ENCODE data around the gene VPS13D.
"Not testable (repeated sequence)": the region's sequence is repeated elsewhere in the genome, so short reads cannot be mapped to it uniquely, and the experiment has no call there.

VPS13D gene

DNA sequence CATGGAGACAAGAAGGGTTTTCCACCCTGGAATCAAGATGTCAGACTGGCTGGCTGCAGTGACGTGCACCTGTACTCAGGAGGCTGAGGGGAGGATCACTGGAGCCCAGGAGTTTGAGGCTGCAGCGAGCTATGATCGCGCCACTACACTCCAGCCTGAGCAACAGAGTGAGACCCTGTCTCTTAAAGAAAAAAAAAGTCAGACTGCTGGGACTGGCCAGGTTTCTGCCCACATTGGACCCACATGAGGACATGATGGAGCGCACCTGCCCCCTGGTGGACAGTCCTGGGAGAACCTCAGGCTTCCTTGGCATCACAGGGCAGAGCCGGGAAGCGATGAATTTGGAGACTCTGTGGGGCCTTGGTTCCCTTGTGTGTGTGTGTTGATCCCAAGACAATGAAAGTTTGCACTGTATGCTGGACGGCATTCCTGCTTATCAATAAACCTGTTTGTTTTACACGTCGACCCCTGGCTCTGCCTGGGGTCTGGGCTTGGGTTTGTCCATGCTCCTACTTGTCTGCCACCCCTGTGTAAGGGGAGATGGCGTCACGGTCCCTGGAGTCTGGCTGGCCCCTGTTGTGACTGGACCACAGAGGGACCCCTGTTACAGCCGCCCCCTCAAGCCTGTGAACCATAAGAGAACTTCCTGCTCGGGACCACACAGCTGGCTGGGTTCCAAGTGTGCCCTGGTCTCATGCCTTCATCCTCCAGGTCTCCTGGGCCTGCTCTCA lies 20.9 kb upstream of the VPS13D start:
- Histone ChIP-seq H3K27me3 (replicated peaks; ENCODE audit: control insufficient read depth, insufficient read depth, low read length, poor library complexity, severe bottlenecking) (no peaks in the 10 kb centered on the region), H3K4me3 (ENCODE audit: insufficient read depth, low read depth, low read length, poor library complexity, severe bottlenecking) (no peak overlapping the region), H3K36me3 (ENCODE audit: control insufficient read depth, insufficient read depth, low read length) (peaks cover 31% of the 10 kb centered on the region), H3K27ac (ENCODE audit: insufficient read depth, low read length, poor library complexity, severe bottlenecking) (peak overlapping the region; percentile 34), H3K9me3 (ENCODE audit: control insufficient read depth, low read length) (no peaks in the 10 kb centered on the region), H3K4me1 (ENCODE audit: control insufficient read depth, insufficient read depth, low read length, poor library complexity, severe bottlenecking) (peaks cover 40% of the 10 kb centered on the region)
- peak; percentile 69 to 84 (median 75) for DNase-seq

- Histone ChIP-seq H3K36me3 (ENCODE audit: control insufficient read depth, insufficient read depth, low read length) (peaks cover 29% of the 10 kb centered on the region), H3K4me1 (ENCODE audit: control insufficient read depth, insufficient read depth, low read length, poor library complexity, severe bottlenecking) (peaks cover 34% of the 10 kb centered on the region), H3K27ac (ENCODE audit: insufficient read depth, low read length, poor library complexity, severe bottlenecking) (no peak overlapping the region), H3K9me3 (ENCODE audit: control insufficient read depth, low read length) (no peaks in the 10 kb centered on the region), H3K27me3 (replicated peaks; ENCODE audit: control insufficient read depth, insufficient read depth, low read length, poor library complexity, severe bottlenecking) (no peaks in the 10 kb centered on the region), H3K4me3 (ENCODE audit: insufficient read depth, low read depth, low read length, poor library complexity, severe bottlenecking) (no peak overlapping the region)
- no peak for DNase-seq
These were observed 20.4 kb upstream of the VPS13D start for GRCh38 chr1:12209495-12209832.

DNA sequence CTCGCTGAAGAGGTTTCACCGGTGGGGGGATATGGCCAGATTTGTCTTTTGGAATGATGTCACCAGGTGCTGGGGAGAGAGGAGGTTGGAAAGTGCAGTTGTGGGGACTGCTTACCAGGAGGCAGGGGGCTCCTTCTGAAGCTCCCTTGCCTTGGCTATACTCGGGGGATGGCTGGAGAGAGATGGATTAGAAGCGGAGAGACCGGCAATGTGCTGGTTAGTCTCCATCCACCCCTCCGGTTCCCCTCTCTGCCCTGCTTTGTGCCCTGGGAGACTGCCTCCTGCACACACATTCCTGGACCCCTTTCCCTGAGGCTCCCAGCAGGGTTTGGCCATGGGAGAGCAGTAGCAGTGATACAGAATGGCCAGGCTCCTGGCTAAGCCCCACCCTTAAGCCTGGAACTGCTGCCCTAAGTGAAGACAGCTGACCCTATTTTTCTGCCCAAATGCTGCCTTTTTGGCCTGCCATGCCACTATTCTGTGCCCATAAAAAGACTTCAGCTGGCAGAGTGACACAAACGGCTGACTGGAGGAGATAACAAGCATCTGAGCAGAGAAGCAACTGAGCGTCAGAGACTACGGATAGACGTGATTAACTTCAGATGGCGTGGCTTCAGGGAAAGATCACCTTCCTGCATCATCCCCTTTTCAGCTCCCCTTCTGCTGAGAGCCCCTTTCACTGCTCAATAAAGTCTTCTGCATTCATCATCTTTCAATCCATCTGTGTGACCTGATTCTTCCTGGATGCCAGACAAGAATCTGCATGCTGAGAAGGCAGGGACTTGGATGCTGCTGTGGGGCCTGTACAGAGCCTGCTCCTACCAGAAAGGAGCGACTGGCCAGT lies 14.5 kb upstream of the VPS13D start:
- H3K36me3 ChIP-seq (ENCODE audit: control insufficient read depth, insufficient read depth, low read length) = no peaks in the 10 kb centered on the region
- DNase-seq = no peak
- no peaks in the 10 kb centered on the region for H3K27me3 ChIP-seq (replicated peaks; ENCODE audit: control insufficient read depth, insufficient read depth, low read length, poor library complexity, severe bottlenecking)
- H3K4me1 ChIP-seq (ENCODE audit: control insufficient read depth, insufficient read depth, low read length, poor library complexity, severe bottlenecking) = peaks cover 12% of the 10 kb centered on the region
- no peak overlapping the region for H3K27ac ChIP-seq (ENCODE audit: insufficient read depth, low read length, poor library complexity, severe bottlenecking)
- H3K4me3 ChIP-seq (ENCODE audit: insufficient read depth, low read depth, low read length, poor library complexity, severe bottlenecking) = no peak overlapping the region
- H3K9me3 ChIP-seq (ENCODE audit: control insufficient read depth, low read length) = no peaks in the 10 kb centered on the region

- Histone ChIP-seq H3K27ac (ENCODE audit: insufficient read depth, low read length, poor library complexity, severe bottlenecking) (no peak overlapping the region), H3K4me3 (ENCODE audit: insufficient read depth, low read depth, low read length, poor library complexity, severe bottlenecking) (no peak overlapping the region)
These were observed 10.0 kb upstream of the VPS13D start for GRCh38 chr1:12219800-12220199.

DNA sequence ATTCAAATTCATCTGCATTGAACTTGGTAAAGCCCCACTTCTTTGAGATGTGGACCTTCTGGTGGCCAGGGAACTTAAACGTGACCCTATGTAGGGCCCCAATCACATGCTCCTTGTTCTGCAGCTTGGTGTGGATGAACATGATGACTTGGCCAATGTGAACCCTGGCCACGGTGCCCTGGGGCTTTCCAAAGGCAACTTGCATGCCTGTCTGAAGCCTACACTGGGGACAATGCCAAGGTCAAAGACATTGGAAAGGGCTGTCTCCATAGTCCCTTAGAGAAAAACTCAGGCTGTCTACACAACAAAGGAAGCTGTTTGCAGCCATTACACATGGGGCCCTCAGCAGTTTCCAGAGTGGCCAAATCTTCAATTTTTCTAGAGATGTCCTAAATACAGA lies 8.9 kb upstream of the VPS13D start:
- Histone ChIP-seq H3K4me1 (ENCODE audit: control insufficient read depth, insufficient read depth, low read length, poor library complexity, severe bottlenecking) (no peaks in the 10 kb centered on the region), H3K36me3 (ENCODE audit: control insufficient read depth, insufficient read depth, low read length) (no peaks in the 10 kb centered on the region), H3K4me3 (ENCODE audit: insufficient read depth, low read depth, low read length, poor library complexity, severe bottlenecking) (no peak overlapping the region), H3K27ac (ENCODE audit: insufficient read depth, low read length, poor library complexity, severe bottlenecking) (no peak overlapping the region), H3K27me3 (replicated peaks; ENCODE audit: control insufficient read depth, insufficient read depth, low read length, poor library complexity, severe bottlenecking) (no peaks in the 10 kb centered on the region), H3K9me3 (ENCODE audit: control insufficient read depth, low read length) (no peaks in the 10 kb centered on the region)
- no peak for DNase-seq

More at GRCh38 chr1:12219800-12220199, 10.0 kb upstream of the VPS13D start:
- Histone ChIP-seq H3K36me3 (ENCODE audit: control insufficient read depth, insufficient read depth, low read length) (no peaks in the 10 kb centered on the region), H3K27me3 (replicated peaks; ENCODE audit: control insufficient read depth, insufficient read depth, low read length, poor library complexity, severe bottlenecking) (no peaks in the 10 kb centered on the region), H3K9me3 (ENCODE audit: control insufficient read depth, low read length) (no peaks in the 10 kb centered on the region), H3K4me1 (ENCODE audit: control insufficient read depth, insufficient read depth, low read length, poor library complexity, severe bottlenecking) (no peaks in the 10 kb centered on the region)
- DNase-seq = no peak

DNA sequence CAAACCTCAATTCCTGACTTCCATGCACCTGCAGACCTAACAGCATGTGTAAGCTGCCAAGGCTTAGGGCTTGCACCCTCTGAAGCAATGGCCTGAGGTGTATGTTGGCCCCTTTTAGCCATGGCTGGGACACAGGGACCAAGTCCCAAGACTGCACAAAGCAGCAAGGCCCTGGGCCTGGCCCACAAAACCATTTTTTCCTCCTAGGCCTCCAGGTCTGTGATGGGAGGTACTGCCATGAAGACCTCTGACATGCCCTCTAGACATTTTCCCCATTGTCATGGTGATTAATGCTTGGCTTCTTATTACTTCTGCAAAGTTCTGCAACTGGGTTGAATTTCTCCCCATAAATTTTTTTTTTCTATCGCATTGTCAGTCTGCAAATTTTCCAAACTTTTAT lies 7.1 kb upstream of the VPS13D start:
- not testable (repeated sequence) for DNase-seq; H3K9me3 ChIP-seq (ENCODE audit: control insufficient read depth, low read length)

GRCh38 chr1:12224092-12224491 lies 5.7 kb upstream of the VPS13D start:
- not testable (repeated sequence) for H3K27me3 ChIP-seq (replicated peaks; ENCODE audit: control insufficient read depth, insufficient read depth, low read length, poor library complexity, severe bottlenecking); H3K4me1 ChIP-seq (ENCODE audit: control insufficient read depth, insufficient read depth, low read length, poor library complexity, severe bottlenecking); H3K27ac ChIP-seq (ENCODE audit: insufficient read depth, low read length, poor library complexity, severe bottlenecking); H3K9me3 ChIP-seq (ENCODE audit: control insufficient read depth, low read length); DNase-seq; H3K4me3 ChIP-seq (ENCODE audit: insufficient read depth, low read depth, low read length, poor library complexity, severe bottlenecking); H3K36me3 ChIP-seq (ENCODE audit: control insufficient read depth, insufficient read depth, low read length)

More for the DNA sequence above, 7.1 kb upstream of the VPS13D start:
- not testable (repeated sequence) for H3K27me3 ChIP-seq (replicated peaks; ENCODE audit: control insufficient read depth, insufficient read depth, low read length, poor library complexity, severe bottlenecking); H3K27ac ChIP-seq (ENCODE audit: insufficient read depth, low read length, poor library complexity, severe bottlenecking); H3K4me1 ChIP-seq (ENCODE audit: control insufficient read depth, insufficient read depth, low read length, poor library complexity, severe bottlenecking); H3K4me3 ChIP-seq (ENCODE audit: insufficient read depth, low read depth, low read length, poor library complexity, severe bottlenecking); H3K36me3 ChIP-seq (ENCODE audit: control insufficient read depth, insufficient read depth, low read length)

- no peaks in the 10 kb centered on the region for H3K9me3 ChIP-seq (ENCODE audit: control insufficient read depth, low read length)
- no peak for DNase-seq
- no peak overlapping the region for H3K4me3 ChIP-seq (ENCODE audit: insufficient read depth, low read depth, low read length, poor library complexity, severe bottlenecking)
- peaks cover 10% of the 10 kb centered on the region for H3K4me1 ChIP-seq (ENCODE audit: control insufficient read depth, insufficient read depth, low read length, poor library complexity, severe bottlenecking)
- H3K36me3 ChIP-seq (ENCODE audit: control insufficient read depth, insufficient read depth, low read length) = no peaks in the 10 kb centered on the region
- H3K27me3 ChIP-seq (replicated peaks; ENCODE audit: control insufficient read depth, insufficient read depth, low read length, poor library complexity, severe bottlenecking) = no peaks in the 10 kb centered on the region
- no peak overlapping the region for H3K27ac ChIP-seq (ENCODE audit: insufficient read depth, low read length, poor library complexity, severe bottlenecking)
These were observed 851 bp upstream of the VPS13D start for GRCh38 chr1:12228979-12229378.

GRCh38 chr1:12229386-12229834 lies 420 bp upstream of the VPS13D start:
- peaks cover 10% of the 10 kb centered on the region for H3K4me1 ChIP-seq (ENCODE audit: control insufficient read depth, insufficient read depth, low read length, poor library complexity, severe bottlenecking)
- no peak for DNase-seq
- no peak overlapping the region for H3K27ac ChIP-seq (ENCODE audit: insufficient read depth, low read length, poor library complexity, severe bottlenecking)
- H3K36me3 ChIP-seq (ENCODE audit: control insufficient read depth, insufficient read depth, low read length) = no peaks in the 10 kb centered on the region
- H3K9me3 ChIP-seq (ENCODE audit: control insufficient read depth, low read length) = no peaks in the 10 kb centered on the region
- no peak overlapping the region for H3K4me3 ChIP-seq (ENCODE audit: insufficient read depth, low read depth, low read length, poor library complexity, severe bottlenecking)
- no peaks in the 10 kb centered on the region for H3K27me3 ChIP-seq (replicated peaks; ENCODE audit: control insufficient read depth, insufficient read depth, low read length, poor library complexity, severe bottlenecking)

Data from effector memory CD4-positive, alpha-beta T cell (primary cell).